GM19035 (cell line): ENCODE measurements around the gene ZNF44.

Experiments
- ATAC-seq: cut with Tn5 transposase; IDR thresholded peaks from one replicate; pipeline ENCODE4 v1.9.1; 2021; ENCODE audit not compliant: unreplicated experiment

Gene ZNF44

GRCh38 chr19:12265921-12266704 is 28.6 kb downstream of the ZNF44 start:
- ATAC-seq = no peak

- no peak for ATAC-seq
Observed at GRCh38 chr19:12261554-12261953, 33.1 kb downstream of the ZNF44 start.

GRCh38 chr19:12260861-12261260 is 33.8 kb downstream of the ZNF44 start:
- ATAC-seq = no peak

GRCh38 chr19:12260236-12260635 is 34.4 kb downstream of the ZNF44 start:
- ATAC-seq = no peak

- no peak for ATAC-seq
Observed at GRCh38 chr19:12255372-12255771, 39.3 kb downstream of the ZNF44 start.

GRCh38 chr19:12247644-12248222 is 47.0 kb downstream of the ZNF44 start:
- no peak for ATAC-seq

- ATAC-seq = no peak
Observed at GRCh38 chr19:12244370-12244769, 50.3 kb downstream of the ZNF44 start.

- ATAC-seq = no peak
Observed at GRCh38 chr19:12237143-12237839, 57.4 kb downstream of the ZNF44 start.

- no peak for ATAC-seq
Observed at GRCh38 chr19:12232961-12233360, 61.7 kb downstream of the ZNF44 start.

- no peak for ATAC-seq
Observed at GRCh38 chr19:12230751-12231733, 63.6 kb downstream of the ZNF44 start.

GRCh38 chr19:12229990-12230389 is 64.7 kb downstream of the ZNF44 start:
- no peak for ATAC-seq

GRCh38 chr19:12224676-12225075 is 70.0 kb downstream of the ZNF44 start:
- no peak for ATAC-seq

GRCh38 chr19:12222980-12223630 is 71.6 kb downstream of the ZNF44 start:
- ATAC-seq = no peak
